GM12872 (cell line): ENCODE data around the gene LPCAT4.

Source experiments
- CTCF ChIP-seq: IDR thresholded peaks from 3 replicates; pipeline ENCODE4 v1.5.1; 2011; ENCODE audit warnings: low read depth, mild to moderate bottlenecking, low read length, moderate library complexity; ENCODE audit not compliant: insufficient read depth

Gene LPCAT4

GRCh38 chr15:34365836-34366235 is 1.2 kb downstream of the LPCAT4 start:
- TF ChIP-seq CTCF = no peak

DNA sequence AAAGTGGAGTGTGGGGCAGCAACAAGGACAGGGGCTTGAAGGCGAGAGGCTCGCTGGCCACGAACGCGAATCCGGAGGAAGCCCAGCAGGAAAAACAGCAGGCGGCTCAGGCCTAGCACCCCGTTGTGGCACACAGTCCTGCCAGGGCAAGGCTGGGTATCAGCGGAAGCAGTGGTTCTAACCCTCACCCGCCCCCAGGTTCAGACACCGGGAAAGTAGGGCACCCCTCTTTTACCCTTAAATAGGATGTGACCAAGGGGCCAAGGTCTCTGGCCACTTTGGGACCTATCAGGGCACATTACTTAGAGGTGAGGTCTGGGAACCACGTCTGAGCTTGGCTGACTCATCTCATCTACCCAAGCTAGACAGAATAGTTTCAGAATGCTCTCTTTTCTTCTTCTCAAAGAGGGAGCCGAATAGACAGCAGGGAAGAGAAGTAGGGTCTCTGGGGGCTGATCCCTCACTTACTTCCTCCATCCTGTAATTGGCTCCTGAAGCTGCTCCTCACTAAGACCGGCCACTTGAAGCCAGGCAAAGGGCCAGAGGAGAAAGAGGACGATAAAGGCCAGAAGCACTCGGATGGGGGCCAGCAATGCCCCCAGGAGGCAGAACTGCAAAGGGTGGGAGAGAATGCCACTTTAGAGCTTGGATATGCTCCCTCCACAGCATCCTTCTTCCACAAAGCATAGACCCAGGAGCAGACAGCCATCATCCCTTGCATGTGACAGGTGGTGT is 1.7 kb downstream of the LPCAT4 start:
- TF ChIP-seq CTCF = no peak

DNA sequence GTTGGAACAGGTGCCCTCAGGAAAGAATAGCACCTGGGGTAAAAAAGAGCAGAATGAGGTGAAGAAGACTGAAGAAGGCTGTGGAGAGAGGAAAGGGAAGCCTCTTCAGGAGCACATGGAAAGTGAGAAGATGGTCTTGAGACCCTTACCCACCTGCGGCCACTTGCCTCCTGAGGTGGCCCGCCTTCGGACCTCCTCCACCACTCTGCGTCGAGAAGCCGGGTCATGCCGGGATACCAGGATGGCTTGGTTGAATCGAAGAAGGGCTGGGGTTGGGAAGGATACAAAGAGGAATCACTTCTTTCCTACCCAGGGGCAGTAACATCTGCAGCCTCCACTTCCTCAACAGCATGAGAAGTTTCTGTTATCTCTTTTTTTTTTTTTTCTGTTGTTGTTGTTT is 3.0 kb downstream of the LPCAT4 start:
- TF ChIP-seq CTCF = no peak

GRCh38 chr15:34362047-34362773 is 4.8 kb downstream of the LPCAT4 start:
- no peak for TF ChIP-seq CTCF

GRCh38 chr15:34361278-34361677 is 5.7 kb downstream of the LPCAT4 start:
- TF ChIP-seq CTCF = no peak

DNA sequence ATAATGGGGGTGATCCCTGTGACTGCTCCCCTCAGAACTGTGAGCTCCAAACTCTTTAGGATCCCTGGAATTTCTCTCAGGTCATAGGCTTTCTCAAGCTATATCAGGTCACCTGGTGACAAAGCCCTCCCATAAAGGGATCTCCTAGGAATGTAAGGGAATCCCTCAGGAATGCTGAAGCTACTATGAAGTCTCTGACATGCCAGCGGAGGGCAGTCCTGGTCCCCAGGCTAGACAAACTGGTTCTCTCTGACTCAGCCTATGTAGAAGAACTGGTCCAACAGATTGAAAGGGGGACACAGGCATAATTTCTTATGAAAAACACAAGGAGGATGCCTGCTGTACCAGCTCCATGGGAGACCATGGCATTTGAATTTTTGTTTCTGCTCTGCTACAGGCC is 6.7 kb downstream of the LPCAT4 start:
- no peak for TF ChIP-seq CTCF

DNA sequence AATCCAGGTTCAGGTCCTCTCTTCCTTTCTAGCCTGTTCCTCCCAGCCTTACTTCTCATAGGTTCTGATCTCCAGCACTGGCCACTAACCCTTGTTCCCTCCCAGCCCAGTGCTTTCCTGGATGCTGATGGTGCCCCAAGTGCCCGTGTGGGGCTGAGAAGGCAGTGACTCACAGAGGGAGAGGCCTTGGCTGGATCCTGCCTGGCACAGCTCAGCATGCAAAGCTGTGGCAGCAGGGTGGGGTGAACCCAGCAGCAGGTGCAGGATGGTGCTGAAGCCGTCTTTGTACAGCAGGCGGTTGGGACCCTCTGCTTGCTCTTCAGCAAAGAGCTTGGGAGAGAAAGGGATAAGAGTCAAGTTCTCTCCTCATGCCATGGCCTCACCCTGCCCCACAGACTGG is 7.6 kb downstream of the LPCAT4 start:
- TF ChIP-seq CTCF = no peak
